NB4 (cell line): ENCODE data around the gene COL9A3.

Experiments
- POLR2A ChIP-seq: IDR thresholded peaks from 2 replicates; pipeline ENCODE4 v1.6.1; 2011; ENCODE audit warnings: mild to moderate bottlenecking; ENCODE audit not compliant: insufficient read length; ENCODE audit errors: extremely low read depth
- TF ChIP-seq, protein P1 (sequence below): IDR thresholded peaks from one replicate; pipeline ENCODE4 v1.5.1; 2012; ENCODE audit warnings: low read depth, low read length

DNA sequence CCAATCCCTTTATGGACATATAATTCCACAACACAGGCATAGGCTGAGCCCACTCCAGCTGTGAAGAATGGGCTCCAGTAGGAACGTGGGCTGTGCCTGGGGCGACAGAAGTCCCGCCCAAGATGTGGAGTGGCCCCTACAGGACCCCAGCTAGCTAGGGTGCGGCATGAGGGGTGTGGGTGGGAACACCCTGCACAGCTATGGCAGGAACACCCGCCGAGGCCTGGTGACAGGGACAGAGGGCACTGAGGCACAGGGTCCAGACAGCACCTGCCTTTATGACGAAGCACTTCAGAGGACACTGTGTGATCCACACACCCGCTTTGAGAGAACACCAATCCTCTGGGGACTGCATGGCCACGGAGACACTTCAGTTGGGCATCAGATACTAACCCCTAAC lies 73.0 kb downstream of the COL9A3 start:
- no peak for TF ChIP-seq POLR2A
- TF ChIP-seq, protein P1, sequence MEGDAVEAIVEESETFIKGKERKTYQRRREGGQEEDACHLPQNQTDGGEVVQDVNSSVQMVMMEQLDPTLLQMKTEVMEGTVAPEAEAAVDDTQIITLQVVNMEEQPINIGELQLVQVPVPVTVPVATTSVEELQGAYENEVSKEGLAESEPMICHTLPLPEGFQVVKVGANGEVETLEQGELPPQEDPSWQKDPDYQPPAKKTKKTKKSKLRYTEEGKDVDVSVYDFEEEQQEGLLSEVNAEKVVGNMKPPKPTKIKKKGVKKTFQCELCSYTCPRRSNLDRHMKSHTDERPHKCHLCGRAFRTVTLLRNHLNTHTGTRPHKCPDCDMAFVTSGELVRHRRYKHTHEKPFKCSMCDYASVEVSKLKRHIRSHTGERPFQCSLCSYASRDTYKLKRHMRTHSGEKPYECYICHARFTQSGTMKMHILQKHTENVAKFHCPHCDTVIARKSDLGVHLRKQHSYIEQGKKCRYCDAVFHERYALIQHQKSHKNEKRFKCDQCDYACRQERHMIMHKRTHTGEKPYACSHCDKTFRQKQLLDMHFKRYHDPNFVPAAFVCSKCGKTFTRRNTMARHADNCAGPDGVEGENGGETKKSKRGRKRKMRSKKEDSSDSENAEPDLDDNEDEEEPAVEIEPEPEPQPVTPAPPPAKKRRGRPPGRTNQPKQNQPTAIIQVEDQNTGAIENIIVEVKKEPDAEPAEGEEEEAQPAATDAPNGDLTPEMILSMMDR: no peak
